HG02840 (cell line): ENCODE measurements around the gene LNPEP.

ENCODE experiments used
- ATAC-seq: cut with Tn5 transposase; IDR thresholded peaks from one replicate; pipeline ENCODE4 v1.9.1; 2021; ENCODE audit warnings: mild to moderate bottlenecking, moderate library complexity, moderate number of reproducible peaks; ENCODE audit not compliant: unreplicated experiment, low FRiP score

LNPEP gene

GRCh38 chr5:96994493-96994892 is 58.6 kb downstream of the LNPEP start:
- no peak for ATAC-seq

- ATAC-seq, result no peak
Observed at GRCh38 chr5:96995419-96995818, 59.5 kb downstream of the LNPEP start.

DNA sequence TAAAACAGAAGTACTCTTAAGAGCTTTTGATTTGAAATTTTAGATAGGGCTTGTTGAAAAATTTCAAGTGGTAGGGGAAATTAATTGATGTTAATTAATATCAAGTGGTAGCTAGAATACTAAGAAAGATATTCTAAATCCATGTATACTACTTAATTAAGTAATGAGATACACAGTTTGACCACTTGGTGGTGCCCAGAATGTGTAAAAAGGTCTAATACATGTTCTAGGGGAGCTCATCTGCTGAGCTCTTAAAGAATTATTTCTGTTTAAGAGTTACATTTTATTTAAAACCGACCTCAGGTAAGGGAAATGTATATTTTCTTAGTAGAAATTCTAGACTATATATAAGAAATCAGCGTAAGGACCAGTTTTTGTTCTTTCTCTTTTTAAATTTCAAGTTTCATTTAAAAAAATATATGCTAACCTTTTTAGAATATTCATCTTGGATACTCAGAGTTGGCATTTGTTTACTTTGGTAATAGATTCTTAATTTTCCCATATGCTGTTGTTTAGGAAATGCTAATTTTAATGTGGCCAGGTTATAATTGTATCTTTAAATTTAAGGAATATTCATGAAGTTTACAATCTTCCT is 61.5 kb downstream of the LNPEP start:
- ATAC-seq, result no peak

- no peak for ATAC-seq
Observed at GRCh38 chr5:96999856-97000255, 64.0 kb downstream of the LNPEP start.

DNA sequence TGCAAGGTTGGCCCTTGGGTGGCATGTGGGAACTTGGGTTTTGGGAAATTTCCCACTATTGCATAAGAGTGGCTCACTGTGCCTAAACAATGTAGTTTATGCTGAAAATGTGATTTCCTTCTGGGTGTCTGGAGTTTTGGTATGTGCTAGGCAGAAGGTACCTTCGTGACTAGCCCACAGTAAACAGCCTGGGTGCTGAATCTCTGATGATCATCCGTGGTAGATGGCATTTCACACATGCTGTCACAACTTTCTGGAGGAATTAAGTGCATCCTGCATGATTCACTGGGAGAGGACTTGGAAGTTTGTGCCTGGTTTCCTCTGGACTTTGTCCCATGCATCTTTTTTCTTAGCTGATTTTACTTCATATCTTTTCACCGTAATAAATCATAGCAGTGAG is 64.5 kb downstream of the LNPEP start:
- no peak for ATAC-seq

GRCh38 chr5:97002983-97003382 is 67.1 kb downstream of the LNPEP start:
- ATAC-seq, result no peak

DNA sequence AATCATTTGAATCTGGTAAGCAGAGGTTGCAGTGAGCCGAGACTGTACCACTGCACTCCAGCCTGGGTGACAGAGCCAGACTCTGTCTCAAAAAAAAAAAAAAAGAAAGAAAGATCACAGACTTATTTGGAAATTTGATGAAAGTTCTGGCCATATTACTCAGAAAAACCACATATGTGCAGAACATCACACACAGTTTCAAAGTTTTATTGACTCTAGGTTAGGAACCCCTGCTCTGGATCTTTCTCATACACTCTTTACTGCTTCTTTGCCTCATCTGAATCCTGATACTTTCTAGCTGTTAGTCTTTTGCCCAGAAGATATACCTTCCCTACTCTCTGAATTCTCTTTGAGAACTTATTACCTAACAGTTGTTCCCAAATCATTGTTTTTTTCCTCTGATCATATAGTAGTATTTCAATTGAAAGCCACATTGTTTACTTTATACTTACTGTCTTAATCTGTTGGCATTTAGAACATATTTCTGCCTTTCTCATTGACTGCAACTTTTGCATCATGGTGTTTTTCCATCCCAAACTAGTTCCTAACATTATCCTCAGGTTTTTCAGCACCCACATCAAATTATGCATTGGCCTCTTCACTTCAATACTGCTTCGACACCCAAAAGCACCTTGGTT is 68.7 kb downstream of the LNPEP start:
- no peak for ATAC-seq

- no peak for ATAC-seq
Observed at GRCh38 chr5:97006454-97007060, 70.7 kb downstream of the LNPEP start.

DNA sequence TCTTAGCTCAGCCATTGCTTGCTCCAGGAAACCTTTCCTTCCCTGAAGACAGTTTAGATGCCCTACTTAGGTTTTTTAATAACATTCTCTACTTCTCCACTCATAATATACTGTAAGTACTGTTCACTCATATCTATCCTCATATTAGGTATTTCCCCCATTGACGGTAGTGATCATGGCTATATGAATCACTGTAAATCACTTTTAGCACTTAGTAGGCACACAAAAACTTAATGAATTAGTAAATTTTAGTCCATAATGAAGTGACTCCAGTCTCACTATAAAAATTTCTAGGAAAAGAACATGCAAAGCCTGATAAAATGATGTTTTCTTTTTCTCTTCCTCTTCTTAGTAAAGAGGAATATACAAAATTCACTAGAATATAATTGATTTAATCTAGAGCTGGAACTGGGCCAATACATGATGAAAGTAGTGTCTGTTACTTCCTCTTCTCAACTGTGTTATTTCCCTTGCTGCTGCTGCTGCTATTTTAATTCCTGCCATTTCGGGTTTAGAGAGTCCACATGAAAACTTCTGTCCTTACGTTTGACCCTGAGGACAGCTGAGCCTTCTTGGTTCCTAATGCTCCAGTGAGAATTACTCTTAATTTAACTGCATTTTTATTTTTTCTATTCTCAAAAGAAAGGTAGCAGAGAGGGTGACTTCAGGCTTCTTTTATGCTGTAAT is 73.5 kb downstream of the LNPEP start:
- ATAC-seq, result no peak

- ATAC-seq, result no peak
Observed at GRCh38 chr5:97009921-97010320, 74.0 kb downstream of the LNPEP start.

DNA sequence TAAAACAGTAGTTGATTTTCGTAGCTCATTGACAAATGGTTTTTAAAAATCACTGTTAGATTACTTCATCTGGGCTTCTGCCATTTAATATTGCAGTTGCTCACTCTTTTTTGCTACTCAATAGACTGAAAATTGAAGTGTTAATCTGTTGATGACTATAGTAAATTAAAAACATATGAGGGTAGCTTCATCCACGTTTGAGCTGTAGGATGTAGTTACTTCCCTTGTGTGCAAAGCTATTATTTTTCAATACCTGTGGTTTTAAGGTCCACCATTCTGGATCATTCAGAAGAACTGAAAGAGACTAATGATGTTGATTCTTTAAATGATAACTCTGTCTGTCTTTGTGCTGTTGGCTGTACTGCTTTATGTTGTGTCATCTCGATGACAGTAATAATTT is 74.7 kb downstream of the LNPEP start:
- no peak for ATAC-seq

DNA sequence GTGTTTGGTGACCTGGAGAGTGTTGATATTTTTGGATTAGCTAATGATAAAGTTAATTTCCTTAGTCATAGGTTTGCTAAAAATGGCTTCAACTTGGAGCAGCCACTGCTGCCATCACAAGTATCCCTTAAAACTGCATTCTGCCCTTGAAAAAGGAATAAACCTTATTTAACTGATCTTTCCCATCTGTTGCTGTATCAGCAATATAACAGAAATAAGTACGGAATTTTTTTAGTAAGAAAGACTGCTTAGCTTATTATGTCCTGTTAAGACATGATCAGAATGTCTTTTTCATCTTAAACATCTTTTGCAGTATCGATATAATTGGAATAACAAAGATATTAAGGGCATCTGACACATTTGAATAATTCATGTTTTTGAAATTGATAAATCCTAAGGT is 75.7 kb downstream of the LNPEP start:
- ATAC-seq, result no peak

GRCh38 chr5:97019435-97020117 is 83.7 kb downstream of the LNPEP start:
- no peak for ATAC-seq

DNA sequence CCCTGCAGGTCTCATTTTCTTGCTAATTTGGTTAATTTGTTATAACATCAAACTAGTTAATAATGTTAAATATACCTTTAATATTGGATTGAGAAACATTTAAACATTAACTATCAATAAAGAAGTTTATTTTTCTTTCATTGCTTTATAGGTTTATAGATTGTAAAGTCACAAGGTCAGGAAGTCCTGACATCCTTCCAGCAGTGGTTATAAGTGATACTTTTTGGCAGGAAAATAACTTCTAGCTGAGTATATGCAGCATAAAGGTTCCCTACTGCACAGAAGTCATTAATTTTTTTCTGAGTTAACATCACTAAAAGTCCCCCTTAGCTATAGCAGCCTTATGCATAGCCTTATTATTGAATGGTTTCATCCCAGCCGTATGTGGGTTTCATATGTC is 85.5 kb downstream of the LNPEP start:
- no peak for ATAC-seq

DNA sequence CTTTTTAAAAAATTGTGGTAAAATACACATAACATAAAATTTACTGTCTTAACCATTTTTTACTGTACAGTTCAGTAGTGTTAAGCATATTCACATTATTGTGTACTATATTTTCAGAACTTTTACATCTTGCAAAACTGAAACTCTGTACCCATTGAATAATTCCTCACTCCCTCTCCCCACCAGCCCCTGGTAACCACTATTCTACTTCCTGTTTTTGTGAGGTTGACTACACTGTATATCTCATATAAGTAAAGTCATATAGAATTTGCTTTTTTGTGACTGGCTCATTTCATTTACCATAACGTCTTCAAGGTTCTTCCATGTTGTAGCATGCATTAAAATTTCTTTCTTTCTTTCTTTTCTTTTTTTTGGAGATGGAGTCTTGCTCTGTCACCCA is 87.0 kb downstream of the LNPEP start:
- ATAC-seq, result no peak

GRCh38 chr5:97026721-97027120 is 90.8 kb downstream of the LNPEP start:
- no peak for ATAC-seq

- ATAC-seq, result no peak
Observed at GRCh38 chr5:97037819-97038218, 101.9 kb downstream of the LNPEP start.

DNA sequence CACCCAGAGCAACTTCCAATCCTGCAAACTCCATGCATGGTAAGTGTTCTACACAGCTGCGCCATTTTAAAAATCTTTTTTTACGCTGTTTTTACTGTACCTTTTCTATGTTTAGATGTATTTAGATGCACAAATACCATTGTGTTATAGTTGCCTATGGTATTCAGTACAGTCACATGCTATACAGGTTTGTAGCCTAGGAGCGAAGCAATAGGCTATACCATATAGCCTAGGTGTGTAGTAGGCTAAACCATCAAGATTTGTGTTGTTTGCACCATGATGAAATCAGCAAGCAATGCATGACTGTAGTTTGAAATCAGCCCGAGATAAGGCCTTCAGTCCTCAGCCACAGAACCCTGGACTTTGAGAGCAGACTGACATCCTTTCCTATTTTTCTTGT is 105.4 kb downstream of the LNPEP start:
- no peak for ATAC-seq

DNA sequence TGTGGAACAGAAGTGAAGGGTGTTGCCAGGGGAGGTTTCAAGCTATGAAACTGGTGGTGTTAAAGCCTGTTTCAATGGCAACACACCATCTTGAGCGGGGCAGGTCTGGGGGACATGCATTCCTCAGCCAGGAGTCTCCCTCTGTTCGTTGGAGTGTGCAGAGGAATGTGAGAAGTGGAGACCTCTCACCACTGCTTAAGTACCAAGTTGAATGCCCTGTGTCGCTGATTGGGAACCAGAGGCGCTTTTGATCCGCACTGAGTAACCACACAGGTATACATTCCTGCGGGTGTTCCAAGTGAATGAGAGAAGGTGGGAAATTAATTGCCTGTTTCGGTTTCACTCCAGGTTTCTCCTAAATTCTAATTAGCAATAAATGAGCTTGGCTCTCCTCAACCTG is 107.1 kb downstream of the LNPEP start:
- ATAC-seq, result no peak

DNA sequence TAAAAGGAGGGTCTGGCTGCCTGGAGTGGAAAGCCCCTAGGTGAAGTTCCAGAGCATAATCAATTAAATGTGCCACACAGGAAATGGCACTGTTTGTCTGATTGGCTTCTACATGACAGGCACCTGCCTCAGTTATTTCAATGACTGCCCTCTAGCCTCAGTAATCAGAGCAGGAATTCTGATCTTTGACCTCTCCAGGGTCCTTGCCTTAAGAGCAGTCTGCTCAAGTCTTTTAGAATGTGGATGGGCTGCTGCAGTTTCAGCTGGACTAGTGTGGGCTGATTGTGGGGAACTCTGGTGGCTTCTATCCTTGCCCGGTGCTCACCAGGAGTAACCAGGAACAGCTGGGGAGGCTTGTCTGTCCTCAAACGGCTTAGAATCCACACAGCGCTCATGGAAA is 107.6 kb downstream of the LNPEP start:
- ATAC-seq, result no peak

GRCh38 chr5:97044052-97044451 is 108.2 kb downstream of the LNPEP start:
- no peak for ATAC-seq
